SHP77 (cell line): ENCODE data around the gene ABCC12.
"Not testable (repeated sequence)": the region's sequence is repeated elsewhere in the genome, so short reads cannot be mapped to it uniquely, and the experiment has no call there.

Experiments used
- DNase-seq, 2 experiments: peaks; one replicate each; lab custom pipeline; 2025; lab: John Stamatoyannopoulos, UW

ABCC12 gene

DNA sequence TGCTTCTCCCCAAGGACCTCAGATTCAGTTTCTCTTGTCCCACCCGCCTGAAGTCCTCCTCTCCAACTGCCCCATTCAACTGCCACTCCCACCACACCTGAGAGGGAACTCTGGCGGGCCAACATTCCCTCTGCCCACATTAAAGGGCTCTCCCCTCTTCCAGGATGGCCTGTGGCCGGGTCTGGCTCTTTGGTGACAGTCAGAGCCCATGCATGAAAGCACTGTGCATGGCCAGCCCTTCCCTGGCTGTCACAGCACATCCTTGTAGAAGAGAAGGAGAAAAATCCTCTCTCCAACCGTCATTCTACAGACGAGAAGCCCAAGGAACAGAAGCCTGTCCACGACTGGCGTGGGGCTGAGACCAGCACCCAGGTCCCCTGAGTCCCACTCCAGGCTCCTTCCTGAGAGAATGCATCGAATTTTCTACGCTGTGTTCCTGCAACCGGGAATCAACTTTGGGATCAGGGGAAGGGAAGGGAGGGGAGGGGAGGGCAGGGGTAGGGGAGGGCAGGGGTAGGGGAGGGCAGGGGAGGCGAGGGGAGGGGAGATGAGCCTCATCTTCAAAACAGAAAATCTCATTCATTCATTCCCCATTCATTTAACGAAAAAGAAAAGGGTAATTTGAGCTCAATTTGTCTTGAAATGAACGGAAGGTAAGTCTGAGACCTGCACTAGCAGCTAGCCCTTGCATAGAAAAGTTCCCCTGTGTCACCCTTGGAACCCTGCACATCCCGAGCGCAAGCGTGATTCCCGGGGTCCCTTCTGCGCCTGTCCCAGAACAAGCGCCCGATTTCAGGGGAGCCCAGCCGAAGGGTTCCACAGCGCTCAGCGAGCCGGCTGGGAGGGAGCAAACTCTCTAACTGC lies at the start of gene ABCC12:
TSS of gene ABCC12 (minus strand) at position 68 of the 864 bp plus-strand sequence. CDS start 9,569 bp downstream, outside the sequence.
- DNase-seq: no peak

DNA sequence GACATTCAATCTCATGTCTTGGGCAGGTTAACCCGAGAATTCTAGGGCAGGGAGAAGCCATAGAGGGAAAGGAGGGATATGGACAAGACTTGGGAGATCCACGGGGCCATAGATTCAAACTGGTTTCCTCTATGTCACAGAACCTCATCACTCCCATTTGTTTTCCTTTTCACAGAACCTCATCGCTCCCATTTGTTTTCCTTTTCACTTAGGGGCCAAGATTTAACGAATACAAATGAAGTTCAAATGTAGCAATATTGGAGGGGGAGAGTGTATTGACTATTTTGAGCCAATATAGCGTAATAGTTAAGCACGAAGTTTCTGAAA lies 49.0 kb upstream of the ABCC12 start:
- no peak for DNase-seq

DNA sequence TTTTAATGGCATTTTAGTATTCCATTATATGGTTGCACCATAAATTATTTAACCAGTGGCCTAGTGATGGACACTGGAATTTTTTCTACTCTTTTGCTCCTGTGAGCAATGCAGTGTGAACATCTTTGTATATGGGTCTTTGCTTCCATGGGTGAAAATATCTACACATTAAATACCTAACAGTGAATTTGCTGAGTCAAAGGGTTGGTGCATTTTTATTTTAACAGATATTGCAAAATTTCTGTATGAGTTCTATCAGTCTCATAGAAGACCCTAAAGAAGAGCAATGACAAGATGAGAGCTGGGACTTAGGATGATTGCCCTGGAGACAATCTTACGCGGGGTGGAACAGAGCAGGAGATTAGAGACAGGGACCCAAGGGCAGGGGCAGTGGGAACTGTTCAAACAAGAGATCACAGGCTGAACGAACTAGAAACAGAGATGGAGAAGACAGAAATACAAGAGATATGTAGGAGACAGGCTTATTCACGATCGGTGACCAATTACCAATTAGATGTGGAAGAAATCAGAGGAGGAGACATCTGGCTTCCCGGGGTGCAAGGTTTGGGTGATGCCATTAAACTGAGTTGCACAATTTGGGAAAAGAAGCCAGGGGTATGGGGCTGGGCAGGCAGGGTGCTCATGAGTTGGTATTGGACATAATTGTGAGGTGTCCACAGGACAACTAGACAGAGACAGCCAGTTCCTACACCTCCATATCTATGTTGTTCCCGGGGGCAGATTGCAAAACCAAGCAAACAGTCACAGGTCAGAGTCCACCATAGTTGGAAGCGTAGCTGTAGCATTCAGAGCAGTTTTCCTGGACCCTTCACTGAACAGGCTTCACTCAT lies 48.4 kb upstream of the ABCC12 start:
- no peak for DNase-seq

DNA sequence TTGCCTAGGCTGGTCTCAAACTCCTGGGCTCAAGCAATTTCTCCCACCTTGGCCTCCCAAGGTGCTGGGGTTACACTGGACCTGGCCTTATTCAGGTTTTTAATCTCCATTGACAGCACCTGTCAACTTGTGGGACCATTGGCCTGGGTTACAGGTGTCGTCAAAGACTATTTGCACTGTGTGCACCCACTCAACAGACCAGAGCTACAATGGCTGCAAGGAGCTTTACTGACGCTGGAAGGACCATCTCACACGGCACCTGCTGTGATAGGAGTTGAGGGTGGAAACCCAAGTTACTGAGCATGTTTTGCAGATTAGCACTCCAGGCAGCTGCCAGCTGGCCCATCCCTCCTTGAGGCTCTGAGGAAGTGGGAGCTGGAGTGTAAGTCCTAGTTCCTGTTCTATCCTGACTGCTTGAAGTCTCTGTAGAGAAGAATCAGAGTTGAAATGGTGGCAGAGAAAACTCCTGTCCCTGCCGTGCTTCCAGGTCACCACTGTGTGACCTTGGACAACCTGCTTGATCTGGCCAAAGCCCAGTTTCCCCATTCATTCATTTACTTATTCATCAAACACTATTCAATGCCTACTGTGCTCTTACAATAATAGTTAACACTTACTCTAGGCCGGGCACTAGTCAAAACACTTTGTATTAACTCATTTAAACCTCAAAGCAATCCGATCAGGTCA lies 45.9 kb upstream of the ABCC12 start:
- DNase-seq: no peak

DNA sequence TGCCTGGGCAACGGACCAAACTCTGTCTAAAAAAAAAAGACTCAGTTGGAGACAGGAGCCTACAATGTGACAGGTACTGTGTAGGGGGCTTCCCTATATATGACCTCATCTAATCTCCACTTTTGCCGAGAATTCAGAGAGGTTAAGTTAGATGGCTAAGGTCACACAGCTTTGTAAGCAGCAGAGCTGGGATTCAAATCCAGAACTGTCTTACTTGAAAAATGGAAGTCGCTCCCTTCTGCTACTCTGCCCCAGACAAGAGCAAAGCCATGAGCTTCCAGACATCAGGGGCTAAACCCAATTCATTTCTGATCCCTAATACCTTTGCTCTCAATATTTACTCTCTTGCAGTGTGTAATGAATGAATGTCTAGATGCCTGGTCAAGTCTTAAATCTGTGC lies 41.5 kb upstream of the ABCC12 start:
- no peak for DNase-seq

DNA sequence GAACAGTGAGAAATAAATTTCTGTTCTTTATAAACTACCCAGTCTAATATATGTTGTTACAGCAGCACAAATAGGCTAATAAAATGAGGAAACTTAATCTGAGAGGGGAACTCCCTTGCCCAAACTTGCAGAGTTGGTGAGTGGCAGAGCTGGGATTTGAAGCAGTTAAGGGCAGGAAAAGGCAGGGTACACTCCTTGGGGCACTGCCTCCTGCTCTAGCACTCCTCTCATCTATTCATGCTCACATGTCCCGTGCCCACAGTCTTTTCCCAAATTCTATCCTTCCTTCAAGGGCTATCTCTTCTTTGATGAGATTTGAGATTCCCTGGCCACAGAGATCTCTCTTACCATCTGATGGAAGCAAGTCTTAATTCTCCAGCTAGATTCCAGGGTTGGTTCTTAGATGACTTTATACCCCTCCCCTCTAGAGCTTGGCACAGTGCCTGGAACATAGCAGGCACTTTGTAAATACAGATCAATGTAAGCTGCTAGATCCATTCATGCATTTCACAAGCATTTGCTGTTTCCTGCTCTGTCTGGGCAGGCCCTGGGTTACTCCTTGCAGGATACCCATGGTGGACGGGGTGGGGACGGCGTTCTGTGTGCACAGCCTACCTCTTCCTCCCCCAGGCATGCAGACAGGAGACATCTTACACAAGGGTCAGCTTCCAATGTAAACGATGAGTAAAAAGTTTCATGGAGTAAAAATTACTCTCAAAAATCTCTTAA lies 39.2 kb upstream of the ABCC12 start:
- peak; percentile 61 to 64 for DNase-seq

- DNase-seq: no peak
Observed at GRCh38 chr16:48193846-48194245, 38.1 kb upstream of the ABCC12 start.

DNA sequence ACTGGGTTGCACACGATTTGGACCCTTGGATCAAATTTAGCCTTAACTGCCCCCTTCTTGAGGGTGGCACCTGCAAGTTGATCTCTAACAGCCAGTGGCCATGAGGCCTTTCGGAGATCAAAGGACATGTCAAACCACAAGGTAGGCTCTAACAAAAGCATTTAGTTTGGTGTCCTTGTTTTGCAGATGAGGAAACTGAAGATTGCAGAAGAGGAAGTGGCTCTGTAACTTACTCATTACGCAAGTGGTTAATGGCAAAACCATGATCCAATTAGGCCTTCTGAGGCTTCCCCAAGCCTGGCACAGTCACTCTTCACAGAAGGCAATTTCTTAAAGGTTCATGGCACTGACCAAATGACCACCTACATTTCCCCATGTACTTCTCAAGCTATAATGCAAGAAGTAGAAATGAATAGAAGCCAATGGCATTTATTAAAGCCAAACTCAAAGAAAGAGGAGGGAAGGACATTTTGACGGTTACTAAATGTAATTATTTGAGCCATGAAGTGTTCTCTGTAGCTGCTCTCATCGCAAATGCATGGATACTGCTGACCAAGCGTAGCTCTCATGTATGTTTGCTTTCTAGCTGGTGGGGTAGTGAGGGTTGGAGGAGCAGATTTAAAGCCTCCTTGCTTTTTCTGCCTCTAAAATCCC lies 32.8 kb upstream of the ABCC12 start:
- DNase-seq: no peak

GRCh38 chr16:48187779-48188178 lies 32.0 kb upstream of the ABCC12 start:
- DNase-seq: no peak

DNA sequence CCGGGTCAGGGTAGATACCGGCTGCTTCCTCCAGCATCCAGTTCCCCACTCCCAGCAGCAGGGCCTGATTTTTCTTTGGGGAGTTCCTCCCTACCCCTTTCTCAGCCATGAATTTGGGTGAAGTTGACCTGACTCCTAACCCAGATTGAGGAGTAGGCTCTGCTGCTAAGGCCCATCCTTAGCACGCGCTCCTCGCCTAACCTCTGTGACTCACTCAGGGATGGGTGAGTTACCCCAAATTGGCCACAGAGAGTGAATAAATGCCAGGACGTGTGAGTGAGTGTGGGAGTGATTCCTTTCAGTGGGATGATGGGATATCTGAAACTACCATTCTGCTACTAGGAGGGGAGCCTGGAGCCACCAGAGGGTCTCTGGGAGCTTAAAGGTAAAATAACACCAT lies 28.9 kb upstream of the ABCC12 start:
- no peak for DNase-seq

- DNase-seq: no peak
Observed at GRCh38 chr16:48182979-48183537, 27.3 kb upstream of the ABCC12 start.

DNA sequence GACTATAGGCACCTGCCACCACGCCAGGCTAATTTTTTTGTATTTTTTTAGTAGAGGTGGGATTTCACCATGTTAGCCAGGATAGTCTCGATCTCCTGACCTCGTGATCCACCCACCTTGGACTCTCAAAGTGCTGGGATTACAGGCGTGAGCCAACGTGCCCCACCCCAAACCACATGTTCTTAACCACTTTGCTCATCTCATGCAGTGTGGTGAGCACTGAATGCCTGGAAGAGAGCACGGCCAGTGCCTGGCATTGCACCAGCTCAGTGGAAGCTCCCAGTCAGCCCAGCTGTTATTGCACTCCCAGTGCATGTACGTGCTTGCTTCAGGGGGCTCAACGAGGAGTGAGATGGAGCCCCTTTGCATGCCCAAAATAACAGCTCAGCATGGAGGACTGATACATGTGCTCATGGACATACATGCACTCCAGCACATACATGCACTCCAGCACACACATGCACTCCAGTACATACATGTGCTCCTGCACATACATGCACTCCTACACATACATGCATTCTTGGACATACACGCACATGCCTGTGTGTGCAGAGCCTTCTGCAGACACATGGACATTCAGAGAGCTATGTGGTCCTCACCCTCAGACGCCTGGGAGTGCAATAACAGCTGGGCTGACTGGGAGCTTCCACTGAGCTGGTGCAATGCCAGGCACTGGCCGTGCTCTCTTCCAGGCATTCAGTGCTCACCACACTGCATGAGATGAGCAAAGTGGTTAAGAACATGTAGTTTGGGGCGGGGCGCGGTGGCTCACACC lies 26.1 kb upstream of the ABCC12 start:
- not testable (repeated sequence) for DNase-seq

- no peak for DNase-seq
Observed at GRCh38 chr16:48180868-48181480, 25.2 kb upstream of the ABCC12 start.

DNA sequence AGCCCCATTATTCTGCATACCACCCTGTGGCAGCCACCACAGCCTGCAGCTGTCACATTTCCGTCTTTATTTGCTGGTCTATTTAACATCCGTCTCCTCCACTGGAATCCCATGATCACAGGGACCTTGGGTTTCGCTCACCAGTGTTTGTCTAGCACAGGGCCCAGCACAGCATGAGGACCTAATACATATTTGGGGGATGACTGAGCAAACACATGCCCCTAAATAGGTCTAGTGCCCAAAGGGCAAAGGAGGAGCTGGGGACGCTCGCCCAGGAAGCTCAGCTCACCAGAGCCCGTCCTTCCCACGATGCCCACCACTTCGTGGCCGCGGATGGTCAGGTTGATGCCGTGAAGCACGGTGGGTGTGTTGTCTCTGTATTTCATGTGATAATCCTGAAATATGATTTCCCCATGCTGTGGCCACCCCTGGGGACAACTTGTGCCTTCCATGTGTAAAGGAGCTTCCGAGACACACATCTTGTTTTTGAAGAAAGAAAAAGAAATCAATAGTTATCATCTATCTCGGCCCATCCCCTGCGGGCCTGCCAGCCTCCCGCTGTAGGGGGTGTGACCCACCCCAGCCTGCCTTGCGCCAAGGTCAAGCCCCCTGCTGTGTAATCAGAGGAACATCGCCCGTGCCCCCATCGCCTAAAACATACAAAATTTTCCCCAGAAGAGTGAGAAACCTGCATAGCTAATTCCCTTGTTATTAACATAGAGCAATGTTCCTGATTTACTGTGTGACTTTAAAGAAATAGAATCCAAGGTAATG lies 21.0 kb upstream of the ABCC12 start:
- no peak for DNase-seq

- DNase-seq: no peak
Observed at GRCh38 chr16:48173889-48174288, 18.1 kb upstream of the ABCC12 start.

- DNase-seq: no peak
Observed at GRCh38 chr16:48172682-48173081, 16.9 kb upstream of the ABCC12 start.

GRCh38 chr16:48169896-48170295 lies 14.1 kb upstream of the ABCC12 start:
- no peak for DNase-seq

DNA sequence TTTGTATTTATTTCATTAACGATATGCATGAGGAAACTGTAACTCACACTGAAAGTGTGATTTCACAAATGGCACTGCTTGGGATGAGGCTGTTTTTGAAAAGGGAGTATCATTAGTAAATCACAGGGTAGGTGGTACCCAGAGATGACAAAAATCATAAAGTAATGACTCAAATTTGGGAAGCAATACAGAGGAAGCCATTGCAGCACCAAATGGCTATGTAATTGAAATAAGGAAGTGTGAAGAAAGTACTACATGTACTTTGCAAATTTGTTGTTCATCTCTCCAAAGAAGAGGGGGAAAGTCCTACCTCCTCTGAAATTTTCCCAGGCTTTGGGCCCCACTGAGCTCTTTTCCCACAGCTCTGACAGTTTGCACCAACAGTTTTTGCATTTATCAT lies 12.3 kb upstream of the ABCC12 start:
- DNase-seq: no peak

GRCh38 chr16:48166617-48167016 lies 10.8 kb upstream of the ABCC12 start:
- not testable (repeated sequence) for DNase-seq
